ENCODE data around the gene PKP4. TPM values are rescaled to one million over a fixed set of nuclear protein-coding genes. Genes with fewer than 3 reads are reported as not detected.

Gene PKP4
- total and polyA plus RNA-seq, 9 of the 15 experiments (the other 6 are each of a cell fraction or from before 2014, with no cell fraction given): 24.6 to 99.1 (median 74.0) TPM

GRCh38 chr2:158457092-158457825, 507 bp downstream of the PKP4 start (continued):
- TF ChIP-seq TRIM25 (IDR thresholded peaks at IDR 0.05; ENCODE audit: borderline replicate concordance) (no peak), NFE2L1 (tag; IDR thresholded peaks at IDR 0.05; ENCODE audit: borderline replicate concordance, low read depth) (no peak), ZNF253 (CRISPR knock-in tag; conservative IDR thresholded peaks at IDR 0.05) (no peak), MCM2 (IDR thresholded peaks at IDR 0.05; ENCODE audit: low read depth) (no peak), MCM3 (IDR thresholded peaks at IDR 0.05) (no peak), ERF (CRISPR knock-in tag; IDR thresholded peaks at IDR 0.05) (peak; percentile 7; the same call in 1 of the 2 replicates), CXXC5 (CRISPR knock-in tag; IDR thresholded peaks at IDR 0.05) (peak; percentile 70), XRCC3 (IDR thresholded peaks at IDR 0.05) (no peak), ZNF280A (IDR thresholded peaks at IDR 0.05; ENCODE audit: low read depth, partially characterized antibody) (no peak), SLC30A9 (CRISPR knock-in tag; IDR thresholded peaks at IDR 0.05) (no peak), ZBTB7A (IDR thresholded peaks at IDR 0.05; ENCODE audit: borderline replicate concordance, control insufficient read depth, low read depth, low read length) (peak; percentile 46; the same call in 1 of the 2 replicates), FOSL1 (tag; conservative IDR thresholded peaks at IDR 0.05) (no peak), ZNF140 (CRISPR knock-in tag; IDR thresholded peaks at IDR 0.05) (no peak), ZBTB1 (CRISPR knock-in tag; IDR thresholded peaks at IDR 0.05; ENCODE audit: borderline replicate concordance, low read depth) (peak; percentile 24; the same call in 1 of the 2 replicates), ZNF239 (CRISPR knock-in tag; IDR thresholded peaks at IDR 0.05) (no peak), ESRRA (IDR thresholded peaks at IDR 0.05; ENCODE audit: borderline replicate concordance, low read depth) (no peak), ZNF668 (CRISPR knock-in tag; IDR thresholded peaks at IDR 0.05) (no peak), ARID1B (IDR thresholded peaks at IDR 0.05) (peak; percentile 48; the same call in 1 of the 2 replicates), MNT (conservative IDR thresholded peaks at IDR 0.05) (0 out of 4 replicates have a peak, but pooled peaks have one; percentile 13 to 36), HSF4 (CRISPR knock-in tag; IDR thresholded peaks at IDR 0.05; ENCODE audit: borderline replicate concordance) (no peak), HNRNPL (IDR thresholded peaks at IDR 0.05; ENCODE audit: low read depth, low read length) (peak; percentile 56; the same call in 1 of the 2 replicates), NR3C1 (CRISPR knock-in tag; IDR thresholded peaks at IDR 0.05) (peak; percentile 75; the same call in 1 of the 2 replicates), ZNF655 (CRISPR knock-in tag; IDR thresholded peaks at IDR 0.05) (no peak), POLR2A (conservative IDR thresholded peaks at IDR 0.05) (peak; percentile 69)
